KMS-11 (cell line): ENCODE measurements around the gene IL21.

ENCODE experiments used
- H2AFZ ChIP-seq: fragments of 200-600 bp; sonication (generic); 2 replicates; pipeline ENCODE4 v1.6.1; 2016; ENCODE audit warnings: antibody characterized with exemption, mixed run types, low read depth
- H3K27ac ChIP-seq: fragments of 200-600 bp; sonication (generic); 2 replicates; pipeline ENCODE4 v1.6.1; 2016; ENCODE audit warnings: mild to moderate bottlenecking, mixed run types
- H3K27me3 ChIP-seq: fragments of 200-600 bp; sonication (generic); 2 replicates; pipeline ENCODE4 v1.6.1; 2017; ENCODE audit warnings: mild to moderate bottlenecking, low read depth, mixed run types, moderate library complexity; ENCODE audit not compliant: insufficient read depth
- H3K36me3 ChIP-seq: fragments of 200-600 bp; sonication (generic); 2 replicates; pipeline ENCODE4 v1.6.1; 2017; ENCODE audit warnings: mild to moderate bottlenecking, mixed run types; ENCODE audit not compliant: insufficient read depth
- H3K4me1 ChIP-seq: fragments of 200-600 bp; sonication (generic); 2 replicates; pipeline ENCODE4 v1.6.1; 2016; ENCODE audit warnings: mild to moderate bottlenecking, low read depth, mixed run types; ENCODE audit not compliant: poor library complexity, severe bottlenecking
- H3K4me2 ChIP-seq: fragments of 200-600 bp; sonication (generic); 2 replicates; pipeline ENCODE4 v1.7.0; 2016; ENCODE audit warnings: mild to moderate bottlenecking, mixed run types
- H3K4me3 ChIP-seq: fragments of 200-600 bp; sonication (generic); IDR thresholded peaks from 2 replicates; pipeline ENCODE4 v1.6.1; 2017; ENCODE audit warnings: low read depth, low read length, mixed read lengths; ENCODE audit not compliant: insufficient read depth
- H3K79me2 ChIP-seq: fragments of 200-600 bp; sonication (generic); 2 replicates; pipeline ENCODE4 v1.6.1; 2016; ENCODE audit warnings: low read depth, mixed run types; ENCODE audit not compliant: insufficient read depth
- H3K9ac ChIP-seq: fragments of 200-600 bp; sonication (generic); 2 replicates; pipeline ENCODE4 v1.6.1; 2016; ENCODE audit warnings: mild to moderate bottlenecking, mixed run types
- H4K20me1 ChIP-seq: fragments of 200-600 bp; sonication (generic); 2 replicates; pipeline ENCODE4 v1.6.1; 2016; ENCODE audit warnings: mild to moderate bottlenecking, mixed run types; ENCODE audit not compliant: insufficient read depth
- CTCF ChIP-seq: fragments of 200-600 bp; sonication (generic); conservative IDR thresholded peaks from 2 replicates; pipeline ENCODE4 v1.6.1; 2017; ENCODE audit warnings: low read depth, mild to moderate bottlenecking, antibody characterized with exemption, low read length, moderate library complexity, mixed read lengths

The IL21 gene

GRCh38 chr4:122665161-122665929, 44.5 kb upstream of the IL21 start:
- H3K27ac ChIP-seq: no peak overlapping the region
- no peaks in the 10 kb centered on the region for H4K20me1 ChIP-seq
- peaks cover 2% of the 10 kb centered on the region for H3K4me1 ChIP-seq
- no peaks in the 10 kb centered on the region for H3K27me3 ChIP-seq
- H3K4me3 ChIP-seq: no peak overlapping the region
- no peaks in the 10 kb centered on the region for H3K36me3 ChIP-seq
- no peak overlapping the region for H3K9ac ChIP-seq
- H3K79me2 ChIP-seq: no peaks in the 10 kb centered on the region
- TF ChIP-seq CTCF: no peak
- no peak overlapping the region for H3K4me2 ChIP-seq
- no peak overlapping the region for H2AFZ ChIP-seq

DNA sequence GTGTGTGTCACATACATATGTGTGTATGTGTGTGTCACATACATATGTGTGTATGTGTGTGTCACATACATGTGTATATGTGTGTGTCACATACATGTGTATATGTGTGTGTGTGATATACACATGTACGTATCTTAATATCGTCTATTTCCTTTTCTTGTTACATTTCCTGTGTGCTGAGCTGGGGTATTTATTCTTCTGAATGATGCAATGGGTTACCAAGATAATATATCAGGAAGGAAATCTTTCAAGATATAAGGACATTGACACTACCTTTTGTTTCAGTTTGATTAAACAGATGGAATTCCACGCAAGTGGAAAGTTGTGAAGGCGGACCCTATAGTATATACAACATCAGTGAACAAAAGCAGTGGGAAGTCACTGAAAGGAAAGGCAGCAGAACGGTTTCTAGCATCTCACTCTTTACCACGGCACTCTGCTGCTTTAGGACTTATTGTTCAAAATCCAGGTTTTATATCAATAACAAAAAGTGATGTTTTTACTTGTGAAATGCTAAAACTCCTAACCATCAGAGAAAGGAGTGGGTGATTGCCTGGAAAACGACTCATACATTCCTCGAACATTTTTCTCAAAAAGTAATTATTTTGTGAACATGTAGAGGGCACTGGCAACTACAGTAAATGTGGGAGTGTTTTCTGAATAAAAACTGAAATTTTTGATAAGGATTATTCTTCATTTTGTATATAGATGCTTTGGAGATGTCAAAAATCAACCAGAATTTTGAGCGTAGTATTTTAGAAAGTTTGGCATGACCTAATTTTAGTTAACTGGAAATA, 43.1 kb upstream of the IL21 start:
- Histone ChIP-seq H3K4me2 (no peak overlapping the region), H3K79me2 (no peaks in the 10 kb centered on the region), H3K27me3 (no peaks in the 10 kb centered on the region), H3K36me3 (no peaks in the 10 kb centered on the region), H3K9ac (no peak overlapping the region), H3K4me3 (no peak overlapping the region), H2AFZ (no peak overlapping the region), H4K20me1 (no peaks in the 10 kb centered on the region), H3K27ac (no peak overlapping the region), H3K4me1 (peaks cover 15% of the 10 kb centered on the region)
- TF ChIP-seq CTCF: no peak

DNA sequence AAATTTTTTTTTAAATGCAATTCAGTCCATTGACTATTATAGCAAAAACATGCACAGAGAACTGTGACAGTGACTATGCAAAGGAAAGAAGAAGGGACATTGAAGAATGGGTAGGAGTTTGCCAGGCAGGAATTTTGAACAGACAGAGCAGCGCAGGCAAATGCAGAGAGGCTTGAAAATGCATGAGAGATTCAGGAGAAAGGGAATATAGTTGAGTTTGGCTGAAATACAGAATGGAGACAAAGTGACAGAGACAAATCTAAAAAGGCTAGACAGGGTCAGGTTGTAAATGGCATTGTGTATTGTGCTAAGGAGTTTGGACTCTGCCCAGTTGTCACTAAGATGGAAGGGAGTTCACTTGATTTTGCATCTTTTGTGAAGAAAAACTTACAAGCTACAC, 42.4 kb upstream of the IL21 start:
- Histone ChIP-seq H3K4me2 (no peak overlapping the region), H3K9ac (no peak overlapping the region), H3K79me2 (no peaks in the 10 kb centered on the region), H3K36me3 (no peaks in the 10 kb centered on the region), H3K4me3 (no peak overlapping the region), H2AFZ (no peak overlapping the region), H3K27ac (no peak overlapping the region), H3K27me3 (no peaks in the 10 kb centered on the region), H3K4me1 (peaks cover 22% of the 10 kb centered on the region), H4K20me1 (no peaks in the 10 kb centered on the region)
- no peak for TF ChIP-seq CTCF

DNA sequence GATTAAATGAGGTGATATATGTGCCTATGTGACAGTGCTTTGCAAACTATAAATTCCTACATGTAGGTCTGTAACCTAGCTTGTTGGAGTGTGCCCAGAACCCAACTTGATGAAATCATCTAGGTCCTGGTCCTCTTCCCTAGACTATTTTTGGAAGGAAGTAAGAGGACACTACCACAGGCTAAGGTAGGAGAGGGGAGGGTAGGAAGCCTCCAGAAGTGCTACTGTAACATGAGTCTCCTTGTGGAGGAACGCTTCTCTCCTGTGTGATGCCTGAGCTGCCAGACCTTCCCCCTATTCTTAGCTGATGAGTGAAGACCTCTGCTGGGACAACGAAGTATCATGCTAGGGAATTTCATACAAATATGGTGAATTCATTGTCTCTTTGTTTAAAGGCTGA, 41.8 kb upstream of the IL21 start:
- no peak overlapping the region for H3K4me2 ChIP-seq
- H3K79me2 ChIP-seq: no peaks in the 10 kb centered on the region
- H3K27me3 ChIP-seq: no peaks in the 10 kb centered on the region
- H2AFZ ChIP-seq: no peak overlapping the region
- no peak overlapping the region for H3K4me3 ChIP-seq
- H3K36me3 ChIP-seq: no peaks in the 10 kb centered on the region
- no peak overlapping the region for H3K27ac ChIP-seq
- TF ChIP-seq CTCF: no peak
- H4K20me1 ChIP-seq: no peaks in the 10 kb centered on the region
- H3K9ac ChIP-seq: no peak overlapping the region
- H3K4me1 ChIP-seq: peaks cover 28% of the 10 kb centered on the region
